IPS-NIHi11 (cell line): Measurements from ENCODE around the gene ASB12.

ENCODE experiments used
- DNase-seq: peaks from one replicate; pipeline ENCODE4 v3.0.0; 2012; ENCODE audit warnings: mixed read lengths, low spot score

Gene ASB12

GRCh38 chrX:64186974-64187761 lies 43.2 kb downstream of the ASB12 start:
- DNase-seq, result no peak

- no peak for DNase-seq
These were observed 46.0 kb downstream of the ASB12 start for GRCh38 chrX:64184396-64184795.

- no peak for DNase-seq
These were observed 48.2 kb downstream of the ASB12 start for GRCh38 chrX:64182208-64182607.

- no peak for DNase-seq
These were observed 53.5 kb downstream of the ASB12 start for GRCh38 chrX:64176876-64177275.
